GM19328 (cell line): ENCODE data around the gene RASGRP3.
"Not testable (repeated sequence)": the region's sequence is repeated elsewhere in the genome, so short reads cannot be mapped to it uniquely, and the experiment has no call there.

Experiments
- ATAC-seq: cut with Tn5 transposase; IDR thresholded peaks from one replicate; pipeline ENCODE4 v1.9.1; 2021; ENCODE audit warnings: mild to moderate bottlenecking, moderate library complexity; ENCODE audit not compliant: unreplicated experiment

Gene RASGRP3

GRCh38 chr2:33453905-33454479 is 22.5 kb upstream of the RASGRP3 start:
- ATAC-seq: no peak

- ATAC-seq: no peak
These were observed 18.7 kb upstream of the RASGRP3 start for GRCh38 chr2:33457556-33458247.

GRCh38 chr2:33458248-33458819 is 18.1 kb upstream of the RASGRP3 start:
- no peak for ATAC-seq

GRCh38 chr2:33459745-33460144 is 16.7 kb upstream of the RASGRP3 start:
- ATAC-seq: no peak

- ATAC-seq: not testable (repeated sequence)
These were observed 13.9 kb upstream of the RASGRP3 start for GRCh38 chr2:33462512-33462911.

GRCh38 chr2:33467413-33467812 is 9.0 kb upstream of the RASGRP3 start:
- ATAC-seq: no peak

- ATAC-seq: no peak
These were observed 7.2 kb upstream of the RASGRP3 start for GRCh38 chr2:33469238-33469637.

- peak; percentile 51 for ATAC-seq
These were observed 972 bp upstream of the RASGRP3 start for GRCh38 chr2:33475224-33476130.

- no peak for ATAC-seq
These were observed 343 bp downstream of the RASGRP3 start for GRCh38 chr2:33476793-33477190.

- peak; percentile 32 for ATAC-seq
These were observed 1.3 kb downstream of the RASGRP3 start for GRCh38 chr2:33477473-33478468.

GRCh38 chr2:33478968-33479731 is 2.7 kb downstream of the RASGRP3 start:
- no peak for ATAC-seq

GRCh38 chr2:33482518-33482917 is 6.1 kb downstream of the RASGRP3 start:
- no peak for ATAC-seq

GRCh38 chr2:33484042-33484621 is 7.7 kb downstream of the RASGRP3 start:
- ATAC-seq: no peak

GRCh38 chr2:33485051-33485450 is 8.6 kb downstream of the RASGRP3 start:
- ATAC-seq: no peak

- ATAC-seq: no peak
These were observed 10.1 kb downstream of the RASGRP3 start for GRCh38 chr2:33486544-33486943.

- ATAC-seq: no peak
These were observed 11.8 kb downstream of the RASGRP3 start for GRCh38 chr2:33488178-33488690.

GRCh38 chr2:33488715-33489540 is 12.5 kb downstream of the RASGRP3 start:
- peak; percentile 42 for ATAC-seq

GRCh38 chr2:33489835-33490431 is 13.5 kb downstream of the RASGRP3 start:
- no peak for ATAC-seq
